AML-193 (cell line): ENCODE measurements around the gene DLX4.

Source experiments
- DNase-seq, 2 experiments: peaks; one replicate each; lab custom pipeline; 2025; lab: John Stamatoyannopoulos, UW

DLX4 gene

GRCh38 chr17:49987681-49988441 is 18.9 kb downstream of the DLX4 start:
- DNase-seq = peak; percentile 28 to 35

- no peak for DNase-seq
Observed at GRCh38 chr17:49989518-49989880, 20.5 kb downstream of the DLX4 start.

- no peak for DNase-seq
Observed at GRCh38 chr17:49990331-49990730, 21.3 kb downstream of the DLX4 start.

DNA sequence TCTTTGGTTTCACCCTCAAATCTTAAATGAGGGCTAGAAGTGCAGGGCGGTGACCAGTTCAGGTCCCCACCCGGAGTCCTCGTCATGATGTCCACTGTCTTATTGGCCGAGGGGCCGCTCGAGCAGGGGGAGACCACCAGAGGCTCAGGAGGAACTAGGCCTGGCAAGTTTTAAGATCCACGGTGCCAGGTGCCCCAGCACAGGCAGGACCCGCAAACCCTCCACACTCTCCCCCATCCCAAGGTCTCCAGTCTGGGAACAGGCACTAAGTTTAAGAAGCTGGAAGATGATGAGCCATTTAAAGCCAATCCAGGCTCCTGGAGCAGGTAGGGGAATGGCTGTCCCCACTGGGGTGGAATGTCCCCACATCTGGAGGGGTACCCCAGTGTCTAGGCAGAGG is 21.9 kb downstream of the DLX4 start:
- DNase-seq = no peak

DNA sequence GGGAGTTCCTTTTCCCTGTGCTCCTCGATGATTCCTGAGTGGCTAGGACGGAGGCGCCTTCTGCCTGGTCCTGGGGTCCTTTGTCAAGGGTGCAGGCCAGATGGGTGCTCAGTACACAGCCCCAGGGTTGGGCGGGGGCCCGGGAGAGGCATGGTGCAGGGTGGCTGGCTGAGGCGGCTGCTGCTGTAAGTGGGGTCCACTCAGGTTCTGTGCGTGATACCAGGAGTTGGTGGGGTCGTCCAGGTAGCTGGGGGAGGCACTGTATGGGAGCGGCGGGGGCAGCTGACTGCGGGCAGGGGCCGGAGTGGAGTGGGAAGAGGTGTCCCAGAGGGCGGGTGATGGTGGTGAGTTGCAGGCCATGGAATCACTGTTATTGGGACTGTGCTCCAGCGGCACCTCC is 22.4 kb downstream of the DLX4 start:
- no peak for DNase-seq

GRCh38 chr17:49992191-49992932 is 23.4 kb downstream of the DLX4 start:
- DNase-seq = no peak

DNA sequence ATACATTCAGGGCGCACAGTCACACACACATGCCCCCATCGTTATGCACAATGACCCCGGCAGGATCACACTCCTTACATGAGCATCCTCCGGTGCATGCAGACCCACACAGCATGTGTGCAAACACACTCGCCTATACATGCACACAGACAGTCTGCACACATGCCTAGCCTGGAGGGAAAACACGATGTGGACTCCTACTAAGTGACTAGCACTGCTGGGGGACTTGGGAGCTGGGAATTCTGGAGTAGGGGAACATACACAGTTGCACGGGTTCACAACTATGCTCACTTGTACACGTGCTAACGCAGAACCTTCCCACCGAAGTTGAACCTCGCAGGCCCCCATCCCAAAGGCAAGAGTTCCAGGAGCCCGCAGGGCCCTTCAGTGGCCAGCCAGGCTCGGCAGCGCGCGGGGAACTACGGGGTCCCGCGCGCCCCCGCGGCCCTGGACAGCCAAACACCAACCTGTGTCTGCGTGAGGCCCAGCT is 24.0 kb downstream of the DLX4 start:
- no peak for DNase-seq

DNA sequence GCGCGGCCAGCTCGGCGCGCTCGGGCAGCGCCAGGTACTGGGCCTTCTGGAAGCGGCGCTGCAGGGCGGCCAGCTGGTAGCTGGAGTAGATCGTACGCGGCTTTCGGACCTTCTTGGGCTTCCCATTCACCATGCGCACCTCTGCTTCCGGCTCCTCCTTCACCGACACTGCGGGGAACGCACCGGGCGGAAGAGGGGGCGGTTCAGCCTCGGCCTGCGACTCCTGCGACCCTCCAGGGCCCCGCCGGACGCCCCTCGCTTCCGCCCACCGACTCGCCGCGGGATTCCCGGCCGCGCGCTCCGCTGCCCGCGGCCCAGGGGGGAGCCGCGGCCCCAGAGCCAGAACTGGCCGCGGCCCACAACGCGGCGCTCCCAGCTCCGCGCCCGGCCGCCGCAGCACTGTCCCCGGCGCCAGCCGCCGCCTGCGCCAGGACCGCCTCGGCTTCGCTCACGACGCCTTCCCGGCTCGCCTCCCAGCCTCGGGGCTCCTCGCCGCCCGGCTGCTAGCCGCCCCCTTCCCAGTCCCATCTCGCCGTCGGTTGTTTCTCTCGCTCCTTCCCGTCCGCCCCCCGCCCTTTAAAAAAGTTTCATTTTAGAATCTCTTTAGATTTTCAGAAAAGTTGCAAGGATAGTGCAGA is 24.6 kb downstream of the DLX4 start:
- no peak for DNase-seq

- DNase-seq = no peak
Observed at GRCh38 chr17:49994085-49995054, 25.4 kb downstream of the DLX4 start.

DNA sequence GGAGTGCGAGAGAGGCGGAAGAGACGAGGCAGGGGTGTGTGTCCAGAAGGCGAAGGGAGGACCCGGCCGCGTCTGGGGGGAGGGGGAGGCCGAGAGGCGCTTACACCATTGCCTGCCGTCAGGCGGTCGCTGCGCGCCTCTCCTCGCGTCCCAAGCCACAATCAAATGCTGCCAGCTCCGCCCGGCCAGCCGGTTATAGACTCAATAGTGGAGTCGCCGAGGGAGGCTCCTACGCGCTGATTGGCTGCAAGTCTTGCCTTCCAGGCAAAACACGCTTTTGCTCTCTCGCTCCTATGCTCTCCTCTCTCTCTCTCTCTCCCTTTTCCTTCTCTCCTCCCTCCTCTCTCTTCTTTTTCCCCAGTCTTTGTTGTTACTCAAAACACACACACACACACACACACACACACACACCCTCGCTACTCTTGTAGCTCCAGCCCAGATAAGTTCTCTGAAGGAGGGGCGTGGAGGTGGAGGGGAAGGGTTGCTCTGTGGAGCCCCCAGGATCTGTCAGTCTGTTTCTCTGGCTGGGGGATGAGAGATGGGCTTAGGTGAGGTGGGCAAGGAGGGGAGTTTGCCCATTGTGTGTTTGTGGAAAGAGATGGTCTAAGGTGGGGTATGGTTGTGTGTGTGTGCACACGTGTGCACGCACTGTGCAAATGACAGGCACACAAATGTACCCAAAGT is 26.2 kb downstream of the DLX4 start, which contains the start of gene DLX3:
DLX3 (minus strand) TSS at position 170 of the 684 bp plus-strand sequence. CDS start 226 bp downstream, outside the sequence.
- DNase-seq = no peak

DNA sequence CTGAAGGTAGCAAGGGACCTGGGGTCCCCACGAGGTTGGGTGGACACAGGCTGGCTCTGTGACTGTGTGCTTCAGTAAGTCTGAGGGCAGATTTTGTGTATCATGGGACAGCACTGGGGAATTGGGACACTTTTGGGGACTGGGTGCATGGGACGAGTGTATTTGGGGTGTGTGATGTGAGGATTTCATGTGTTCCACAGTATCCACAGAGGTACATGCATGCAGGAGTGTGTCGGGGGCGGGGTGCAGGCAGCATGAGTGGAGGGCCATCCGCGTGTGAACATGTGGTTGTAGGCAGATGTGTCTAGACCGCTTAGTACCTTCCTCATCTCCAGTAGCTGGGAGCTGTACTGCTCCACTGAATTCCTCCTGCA is 27.1 kb downstream of the DLX4 start:
- no peak for DNase-seq

GRCh38 chr17:49996495-49997300 is 27.7 kb downstream of the DLX4 start:
- DNase-seq = peak; percentile 19 to 51

DNA sequence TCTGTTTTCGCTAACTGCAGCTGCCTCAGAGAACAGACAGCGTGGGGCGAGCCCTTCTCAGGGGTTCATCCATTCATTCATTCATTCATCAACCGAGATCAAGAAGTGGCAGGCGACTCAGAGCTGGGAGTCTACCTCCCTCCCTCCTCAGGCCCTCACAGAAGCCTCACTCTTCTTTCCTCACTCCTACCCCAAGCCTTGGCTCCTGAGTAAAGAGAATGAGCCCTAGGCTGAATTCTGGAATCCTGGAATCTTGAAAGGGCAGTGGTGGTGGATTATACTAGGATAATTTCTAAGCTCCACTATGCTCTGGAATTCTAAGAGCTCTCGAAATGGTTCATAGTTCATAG is 28.3 kb downstream of the DLX4 start:
- DNase-seq = peak in 1 of 2 experiments; percentile 23

DNA sequence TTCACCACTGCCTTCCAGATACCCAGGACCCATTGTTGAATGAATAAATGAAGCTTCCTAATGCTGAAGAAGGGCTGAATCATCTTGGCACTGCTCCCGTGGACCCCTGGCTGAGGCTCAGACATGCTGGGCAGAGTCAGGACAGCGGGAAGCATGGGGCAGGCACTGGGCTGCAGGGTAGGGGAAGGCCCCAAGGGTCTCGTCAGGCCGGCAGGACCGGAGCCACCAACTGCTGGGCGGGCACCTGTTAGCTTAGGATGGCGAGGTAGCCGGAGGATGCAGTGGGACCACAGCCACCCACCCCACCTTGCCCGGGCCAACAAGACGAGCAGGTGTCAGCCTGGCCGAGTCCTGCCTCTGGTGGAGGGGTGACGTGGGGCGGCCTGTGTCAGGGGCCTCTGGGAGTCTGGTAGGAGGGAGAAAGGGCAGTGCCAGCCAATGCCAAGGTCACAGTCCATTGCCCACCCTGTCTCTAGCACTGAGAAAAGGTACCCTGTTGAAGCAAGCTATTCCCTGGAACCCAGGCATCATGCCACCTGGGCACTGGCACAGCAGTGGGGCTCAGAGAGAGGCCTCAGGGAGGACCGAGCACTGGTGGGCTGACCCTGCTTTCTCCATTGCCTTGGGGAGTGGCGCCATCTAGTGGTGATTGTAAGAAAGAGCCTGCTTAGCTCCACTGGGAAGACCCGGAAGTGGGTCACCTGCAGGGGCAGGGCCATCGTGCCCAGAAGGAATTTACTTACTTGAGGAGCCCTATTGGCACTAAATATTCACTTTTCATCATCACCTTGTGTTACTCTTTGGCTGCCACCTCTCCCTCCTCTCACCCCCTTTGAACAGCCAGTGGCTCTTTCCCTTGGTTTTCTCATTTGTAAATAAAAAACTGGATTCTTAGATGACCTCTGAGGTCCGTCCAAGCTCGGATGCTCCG is 29.0 kb downstream of the DLX4 start:
- DNase-seq = peak; percentile 79 to 87

DNA sequence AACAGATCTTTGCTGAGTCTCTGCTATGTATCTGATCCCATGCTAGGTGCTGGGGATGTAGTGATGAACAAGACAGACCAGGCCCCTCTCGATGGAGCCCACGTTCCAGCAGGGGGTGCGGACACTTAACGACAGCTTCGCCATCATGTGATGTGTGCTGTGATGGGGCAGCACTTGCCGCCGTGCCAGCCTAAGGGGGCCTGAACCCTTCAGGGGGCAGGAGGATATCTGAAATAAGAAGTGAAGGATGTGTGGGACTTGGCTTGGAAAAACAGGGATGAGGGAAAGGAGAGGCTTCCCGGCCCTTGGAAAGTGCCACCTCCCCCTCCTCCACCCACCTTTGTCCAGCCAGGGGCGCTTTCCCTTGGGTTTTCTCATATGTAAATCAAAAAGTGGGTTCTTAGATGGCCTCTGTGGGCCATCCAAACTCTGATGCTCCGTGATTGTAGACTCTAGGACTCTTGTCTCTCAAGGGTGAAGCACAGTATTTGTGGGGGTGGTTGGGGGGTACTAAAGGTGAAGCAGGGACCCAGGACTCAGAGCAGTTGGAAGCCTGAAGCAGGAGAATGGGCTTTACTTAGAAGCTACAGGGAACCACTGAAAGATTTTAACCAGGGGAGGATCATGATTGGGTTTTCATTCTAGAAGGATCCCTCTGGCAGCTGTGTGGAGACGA is 30.0 kb downstream of the DLX4 start:
- no peak for DNase-seq

GRCh38 chr17:50003911-50004310 is 34.9 kb downstream of the DLX4 start:
- DNase-seq = no peak

- no peak for DNase-seq
Observed at GRCh38 chr17:50009282-50009681, 40.3 kb downstream of the DLX4 start.

DNA sequence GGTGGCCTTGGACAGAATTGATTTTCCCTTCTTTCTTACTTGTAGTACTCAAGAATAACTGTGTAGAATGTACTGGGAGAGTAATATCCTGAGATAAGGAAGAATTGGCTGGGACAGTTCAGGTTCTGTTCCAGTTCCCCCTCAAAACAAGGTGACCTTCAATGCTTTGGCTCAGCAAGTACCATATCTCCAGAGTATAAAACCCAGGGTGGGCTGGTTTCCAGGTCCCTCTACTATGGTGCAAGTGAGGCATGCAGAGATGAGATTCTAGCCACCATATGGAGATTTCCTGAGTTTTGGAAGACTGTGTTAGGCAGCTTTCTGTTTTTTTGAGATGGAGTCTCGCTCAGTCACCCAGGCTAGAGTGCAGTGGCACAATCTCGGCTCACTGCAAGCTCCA is 44.1 kb downstream of the DLX4 start:
- no peak for DNase-seq
